Muscle of leg (tissue), 11 donors: ENCODE results near the gene SP140L. TPM values are rescaled to one million over a fixed set of nuclear protein-coding genes. Genes with fewer than 3 reads are reported as not detected.
"Not testable (repeated sequence)": the region's sequence is repeated elsewhere in the genome, so short reads cannot be mapped to it uniquely, and the experiment has no call there.

ENCODE experiments used
- DNase-seq: peaks from one replicate; pipeline ENCODE4 v3.0.0; 2013
- H3K27ac ChIP-seq: one replicate; pipeline ENCODE4 v1.5.1; 2013; ENCODE audit warnings: mild to moderate bottlenecking, low read length, control low read depth
- H3K27me3 ChIP-seq: one replicate; pipeline ENCODE4 v1.6.1; 2013; ENCODE audit warnings: low read length; ENCODE audit not compliant: control insufficient read depth, insufficient read depth
- H3K36me3 ChIP-seq: one replicate; pipeline ENCODE4 v1.6.1; 2013; ENCODE audit warnings: low read length; ENCODE audit not compliant: control insufficient read depth, insufficient read depth
- H3K4me1 ChIP-seq: one replicate; pipeline ENCODE4 v1.6.1; 2013; ENCODE audit warnings: low read length; ENCODE audit not compliant: control insufficient read depth, insufficient read depth
- H3K4me3 ChIP-seq: one replicate; pipeline ENCODE4 v1.5.1; 2013; ENCODE audit warnings: low read length, control low read depth
- H3K9me3 ChIP-seq: replicated peaks from 2 replicates; pipeline ENCODE4 v1.6.1; 2013; ENCODE audit warnings: low read depth, low read length; ENCODE audit not compliant: control insufficient read depth
- WGBS: methylation state at CpG from one replicate; pipeline ENCODE4 v1.1.5; 2013; ENCODE audit warnings: missing lambda C conversion rate; ENCODE audit not compliant: insufficient coverage; 5-methylcytosine and 5-hydroxymethylcytosine counted together
- polyA plus RNA-seq, 8 donors: library from polyadenylated mRNA; unstranded; fragments of 120-200 nt; gene quantifications; one replicate each; pipeline versions ENCODE4 v1.2.1 to v1.2.3, GENCODE V29; 2013; ENCODE audit warnings: inconsistent platforms in 1 of 8, low replicate concordance in 1 of 8; ENCODE audit not compliant: insufficient read length in 8 of 8, insufficient read depth in 1 of 8
- total RNA-seq: library from RNA; stranded (reverse); fragments of 120-200 nt; gene quantifications from one replicate; pipeline ENCODE4 v1.2.4, GENCODE V29; 2013

The SP140L gene
- total and polyA plus RNA-seq, 9 donors: 3.2 to 7.0 (median 4.4) TPM

DNA sequence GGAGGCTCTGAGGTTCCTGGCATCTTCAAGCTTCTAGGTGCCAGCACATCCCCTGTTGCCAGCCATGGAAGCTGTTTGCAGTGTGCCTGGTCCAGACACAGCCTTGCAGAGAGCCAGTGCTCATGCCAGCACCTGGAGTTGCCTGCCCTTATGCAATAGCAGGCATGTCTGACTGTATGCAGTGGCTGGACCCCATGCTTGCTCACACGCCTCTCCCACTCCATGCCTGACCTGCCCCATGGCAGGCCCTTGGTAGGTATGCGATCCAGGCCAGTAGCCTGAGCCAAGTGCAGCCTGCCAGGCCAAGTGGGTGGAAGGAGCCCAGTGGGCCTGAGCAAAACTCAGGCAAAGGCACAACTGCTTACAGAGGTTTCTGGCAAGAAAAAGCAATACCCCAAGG lies 19.5 kb upstream of the SP140L start:
- H3K4me1 ChIP-seq: no peaks in the 10 kb centered on the region
- peaks cover 13% of the 10 kb centered on the region for H3K9me3 ChIP-seq
- no peaks in the 10 kb centered on the region for H3K27me3 ChIP-seq
- H3K4me3 ChIP-seq: no peak overlapping the region
- no peak overlapping the region for H3K27ac ChIP-seq
- H3K36me3 ChIP-seq: no peaks in the 10 kb centered on the region
- no peak for DNase-seq
- no CpG with 5 or more reads among the region's 2 CpGs for WGBS

DNA sequence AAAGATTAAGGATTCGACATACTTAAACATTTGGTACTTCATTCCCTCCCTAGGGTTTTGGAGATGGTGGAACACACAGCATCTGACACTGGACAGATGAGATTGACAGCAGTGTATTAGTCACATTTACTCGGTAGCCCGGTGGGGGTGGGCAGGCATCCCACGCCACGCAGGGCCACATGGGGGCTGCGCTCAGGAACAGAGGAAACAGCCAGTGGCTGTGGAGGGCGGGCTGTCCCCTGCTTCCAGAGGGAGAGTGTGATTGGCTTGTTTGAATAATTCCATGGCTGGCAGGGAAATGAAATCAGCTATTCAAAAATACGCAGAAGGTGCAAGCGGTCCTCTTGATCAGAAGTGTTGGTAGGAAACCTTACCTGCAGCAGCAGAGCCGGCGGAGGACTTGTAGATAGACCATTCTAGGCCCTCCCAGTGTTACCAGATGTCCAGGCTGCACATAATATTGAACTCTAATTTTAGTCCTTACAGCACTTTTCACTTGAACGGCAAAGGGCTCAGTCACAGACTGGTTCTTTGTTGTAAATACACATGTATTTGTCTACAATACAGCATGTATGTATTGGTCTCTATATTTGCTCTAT lies 18.5 kb upstream of the SP140L start:
- Histone ChIP-seq H3K4me3 (no peak overlapping the region), H3K27ac (no peak overlapping the region), H3K9me3 (peaks cover 13% of the 10 kb centered on the region), H3K4me1 (no peaks in the 10 kb centered on the region), H3K36me3 (no peaks in the 10 kb centered on the region), H3K27me3 (no peaks in the 10 kb centered on the region)
- DNase-seq: no peak
- WGBS: 85% methylated on average over 8 of the region's 12 CpGs

DNA sequence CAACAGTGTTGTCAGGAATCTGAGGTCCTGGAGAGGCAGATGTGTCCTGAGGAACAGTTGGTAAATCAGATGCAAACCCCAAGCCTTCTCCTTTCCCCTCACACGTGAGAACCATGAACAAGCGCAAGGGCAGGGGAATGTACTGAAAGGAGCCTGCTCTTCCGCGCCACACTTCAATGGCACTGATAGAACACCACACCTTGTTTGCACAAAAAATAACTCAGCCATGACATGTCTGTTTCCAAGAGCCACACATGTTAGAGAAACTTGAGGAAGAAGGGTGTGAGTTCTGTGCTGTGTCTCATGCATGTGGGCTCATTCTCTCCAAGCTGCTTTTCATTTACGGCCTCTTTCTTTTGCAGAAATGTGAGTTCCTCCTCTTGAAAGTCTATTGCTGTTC lies 16.2 kb upstream of the SP140L start:
- H3K27ac ChIP-seq, H3K27me3 ChIP-seq, H3K9me3 ChIP-seq, H3K4me1 ChIP-seq, H3K36me3 ChIP-seq, DNase-seq, H3K4me3 ChIP-seq: not testable (repeated sequence)
- no CpG with 5 or more reads among the region's 5 CpGs for WGBS

DNA sequence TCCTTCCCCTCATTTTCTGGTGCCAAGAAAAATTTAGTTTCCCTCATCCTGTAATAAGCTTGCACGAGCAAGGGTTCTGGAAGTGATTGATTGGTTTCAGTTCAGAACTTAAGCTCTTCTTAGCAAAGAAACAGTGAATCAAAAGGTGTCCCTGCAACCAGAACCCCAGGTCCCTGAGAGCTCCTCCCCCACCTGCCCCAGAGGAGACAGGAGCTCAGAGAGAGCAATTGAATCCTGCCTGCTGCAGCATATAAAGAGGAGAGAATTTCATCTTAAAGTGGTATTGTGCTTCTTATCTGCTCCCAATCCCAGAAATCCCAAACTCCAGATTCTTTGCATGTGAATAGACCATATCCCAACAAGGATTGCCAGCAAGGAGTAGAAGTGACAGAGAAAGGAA lies 15.4 kb upstream of the SP140L start:
- not testable (repeated sequence) for H3K9me3 ChIP-seq, DNase-seq, H3K4me3 ChIP-seq, H3K27ac ChIP-seq, H3K36me3 ChIP-seq, H3K27me3 ChIP-seq, H3K4me1 ChIP-seq
- WGBS: no CpG with 5 or more reads among the region's 1 CpG

DNA sequence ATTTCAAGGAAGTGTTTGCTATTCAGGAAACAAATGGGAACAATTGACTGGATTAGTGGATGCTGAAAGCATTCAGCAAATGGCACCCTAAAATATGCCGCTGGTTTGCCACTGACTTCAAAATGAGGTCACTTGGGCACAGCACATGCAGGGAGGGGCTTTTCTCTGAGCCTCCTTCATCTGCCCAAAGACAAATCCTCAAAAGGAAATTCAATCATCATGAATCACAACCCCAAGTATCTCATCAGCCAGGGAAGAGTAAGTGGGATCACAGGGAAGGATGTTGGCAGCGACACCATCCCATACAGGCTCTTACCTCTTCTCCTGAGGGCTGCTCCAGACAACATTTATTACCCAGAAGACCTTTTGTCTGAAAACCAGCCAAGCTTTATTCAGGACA lies 14.4 kb upstream of the SP140L start:
- WGBS: no CpG with 5 or more reads among the region's 2 CpGs

DNA sequence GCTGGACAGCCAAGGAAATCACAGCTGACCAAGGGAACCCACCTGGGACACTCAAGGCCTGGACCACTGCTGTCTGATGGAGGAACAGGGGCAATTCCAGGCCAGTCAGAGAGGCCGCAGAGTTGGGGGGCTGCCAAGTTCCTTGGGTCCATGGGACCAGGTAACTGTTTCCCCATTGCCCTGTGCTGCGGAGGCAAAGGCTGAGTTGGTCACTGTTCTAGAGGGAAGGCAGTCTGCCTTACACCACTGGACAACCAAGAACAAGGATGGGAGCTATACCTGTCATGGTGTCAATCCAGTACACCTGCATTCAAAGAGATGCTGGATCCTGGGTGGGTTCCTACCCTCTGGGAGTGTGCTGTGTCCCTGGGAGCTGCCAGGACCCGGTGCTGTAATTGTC lies 9.6 kb upstream of the SP140L start:
- no peak overlapping the region for H3K27ac ChIP-seq
- no peaks in the 10 kb centered on the region for H3K27me3 ChIP-seq
- DNase-seq: no peak
- H3K9me3 ChIP-seq: peaks cover 7% of the 10 kb centered on the region
- no peaks in the 10 kb centered on the region for H3K4me1 ChIP-seq
- no peak overlapping the region for H3K4me3 ChIP-seq
- 82% methylated on average over 3 of the region's 3 CpGs for WGBS
- no peaks in the 10 kb centered on the region for H3K36me3 ChIP-seq

More for the DNA sequence above, 14.4 kb upstream of the SP140L start:
- H3K27me3 ChIP-seq: no peaks in the 10 kb centered on the region
- no peaks in the 10 kb centered on the region for H3K36me3 ChIP-seq
- H3K9me3 ChIP-seq: no peaks in the 10 kb centered on the region
- H3K27ac ChIP-seq: no peak overlapping the region
- DNase-seq: no peak
- H3K4me1 ChIP-seq: no peaks in the 10 kb centered on the region
- H3K4me3 ChIP-seq: no peak overlapping the region

DNA sequence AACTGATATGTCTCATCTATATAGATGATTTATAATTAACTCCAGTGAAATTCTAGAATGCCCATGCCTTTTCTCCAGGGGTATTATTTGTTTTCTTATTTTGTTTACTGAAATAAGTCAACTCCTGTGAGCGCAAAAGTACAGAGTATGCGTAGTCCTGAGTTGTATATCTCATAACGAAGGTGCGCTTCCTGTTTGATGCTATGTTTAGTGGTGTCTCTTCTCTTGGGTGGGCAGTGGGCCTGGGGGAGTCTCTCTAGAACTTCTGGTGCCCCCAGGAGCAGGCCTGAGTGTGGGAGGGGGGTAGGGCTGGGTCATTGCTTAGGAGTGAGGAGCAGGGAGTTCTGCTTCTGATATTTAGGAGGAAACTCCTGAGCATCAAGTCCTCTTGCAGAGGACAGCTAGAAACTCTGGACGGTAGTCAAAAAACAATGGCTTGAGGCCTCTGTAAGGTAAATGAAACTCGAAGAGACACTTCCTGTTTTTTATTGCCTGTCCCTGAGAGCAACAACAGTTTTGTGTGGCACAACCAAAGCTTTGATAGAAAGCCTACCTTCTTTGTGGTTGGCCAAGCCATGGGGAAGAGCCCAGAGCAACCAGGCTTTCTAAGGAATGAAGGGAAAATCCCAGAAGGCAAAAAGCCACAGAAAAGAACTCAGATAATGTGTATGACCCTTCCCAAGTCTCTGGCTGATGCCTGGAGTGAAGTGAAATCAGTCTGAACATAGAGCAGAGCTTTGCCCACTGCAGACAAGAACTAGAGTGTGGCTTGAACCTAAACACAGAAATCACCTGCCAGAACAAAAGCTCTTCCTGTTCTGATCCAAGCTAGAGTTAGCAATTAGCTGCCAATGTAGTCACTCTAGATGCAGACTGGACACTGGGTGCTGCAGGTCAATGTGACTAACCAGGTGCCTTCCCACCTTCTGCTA lies 8.5 kb upstream of the SP140L start:
- no peak overlapping the region for H3K4me3 ChIP-seq
- no peak for DNase-seq
- H3K4me1 ChIP-seq: no peaks in the 10 kb centered on the region
- no peaks in the 10 kb centered on the region for H3K27me3 ChIP-seq
- 55% methylated on average over 6 of the region's 6 CpGs for WGBS
- H3K36me3 ChIP-seq: no peaks in the 10 kb centered on the region
- no peak overlapping the region for H3K27ac ChIP-seq
- peaks cover 12% of the 10 kb centered on the region for H3K9me3 ChIP-seq

DNA sequence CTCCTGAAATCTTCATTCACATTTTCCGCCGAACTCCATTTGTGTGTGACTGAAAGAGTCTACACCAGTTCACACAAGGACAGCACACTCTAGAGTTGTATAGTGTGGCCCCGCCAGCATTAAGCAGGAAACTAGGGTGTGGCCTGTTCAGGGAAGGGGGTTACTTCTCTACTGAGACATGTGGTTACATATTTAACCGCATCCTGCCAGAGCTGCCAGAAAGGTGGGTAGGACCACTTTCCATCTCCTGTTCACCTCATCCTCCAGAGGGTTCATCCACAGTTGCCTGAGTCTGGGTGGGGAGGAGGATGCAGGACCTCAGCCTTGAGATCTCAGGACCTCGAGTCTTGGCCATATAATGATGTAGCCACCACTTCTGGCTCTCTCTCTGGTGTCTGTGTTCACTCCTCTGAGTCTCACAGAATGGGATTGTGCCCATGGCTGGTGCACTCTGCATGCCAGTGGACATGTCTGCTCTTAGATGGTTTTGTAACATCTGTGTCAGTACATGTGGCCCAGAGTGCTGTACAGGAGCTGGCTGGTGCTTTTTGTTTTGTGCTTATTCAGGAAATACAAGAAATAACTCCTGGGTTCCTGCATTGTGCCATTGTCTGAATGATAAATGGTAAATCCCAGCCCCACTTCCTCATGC lies 7.7 kb upstream of the SP140L start:
- Histone ChIP-seq H3K4me3 (no peak overlapping the region), H3K27me3 (no peaks in the 10 kb centered on the region), H3K9me3 (peaks cover 12% of the 10 kb centered on the region), H3K36me3 (no peaks in the 10 kb centered on the region), H3K4me1 (no peaks in the 10 kb centered on the region), H3K27ac (no peak overlapping the region)
- peak; percentile 5 for DNase-seq
- 50% methylated on average over 1 of the region's 5 CpGs for WGBS

DNA sequence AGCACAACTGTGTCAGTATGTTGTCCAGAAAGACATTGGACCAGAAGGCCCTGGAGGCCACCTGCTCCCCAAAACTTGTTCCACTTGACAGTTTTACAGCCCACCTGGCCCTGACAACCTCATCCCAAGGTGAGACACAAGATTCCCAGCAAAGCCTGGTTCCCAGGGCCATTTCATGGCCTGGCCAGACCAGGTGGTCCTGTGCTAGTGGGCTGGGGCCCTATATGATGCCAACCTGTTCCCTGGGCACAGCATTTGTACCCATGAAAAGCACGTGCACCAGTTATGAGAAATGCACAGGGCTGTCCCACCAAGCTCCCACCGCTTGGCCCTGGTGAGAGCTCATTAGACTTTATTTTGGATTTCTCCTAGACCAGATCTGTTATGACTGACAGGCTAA lies 6.0 kb upstream of the SP140L start:
- H3K4me1 ChIP-seq: no peaks in the 10 kb centered on the region
- DNase-seq: no peak
- peaks cover 12% of the 10 kb centered on the region for H3K9me3 ChIP-seq
- no peak overlapping the region for H3K4me3 ChIP-seq
- H3K36me3 ChIP-seq: no peaks in the 10 kb centered on the region
- WGBS: 60% methylated on average over 2 of the region's 2 CpGs
- no peaks in the 10 kb centered on the region for H3K27me3 ChIP-seq
- no peak overlapping the region for H3K27ac ChIP-seq
